Nephron (organoid): ENCODE measurements around the gene HMX2.
"Not testable (repeated sequence)": the region's sequence is repeated elsewhere in the genome, so short reads cannot be mapped to it uniquely, and the experiment has no call there.

ENCODE experiments used
- H3K27ac Mint-ChIP-seq, 3 experiments: 2 replicates each; pipeline ENCODE4 v1.8.0; 2020; ENCODE audit warnings: mixed read lengths in 3 of 3, mild to moderate bottlenecking in 2 of 3, moderate library complexity in 1 of 3
- H3K27me3 Mint-ChIP-seq: 2 replicates; pipeline ENCODE4 v1.8.0; 2021; ENCODE audit warnings: low read depth, mild to moderate bottlenecking, moderate library complexity, mixed read lengths
- H3K36me3 Mint-ChIP-seq: 2 replicates; pipeline ENCODE4 v1.8.0; 2020; ENCODE audit warnings: low read depth, mixed read lengths
- H3K4me1 Mint-ChIP-seq: 2 replicates; pipeline ENCODE4 v1.8.0; 2020; ENCODE audit warnings: mixed read lengths
- H3K4me3 Mint-ChIP-seq, 3 experiments: 2 replicates each; pipeline ENCODE4 v1.8.0; 2020; ENCODE audit warnings: mild to moderate bottlenecking in 3 of 3, mixed read lengths in 3 of 3, moderate library complexity in 2 of 3
- H3K9me3 Mint-ChIP-seq: 2 replicates; pipeline ENCODE4 v1.8.0; 2020; ENCODE audit warnings: mixed read lengths
- CTCF ChIP-seq, 3 experiments: fragments of 200-600 bp; sonication (generic); IDR thresholded peaks; one replicate each; pipeline ENCODE4 v1.5.0; 2021; ENCODE audit warnings: antibody characterized with exemption in 3 of 3; ENCODE audit not compliant: unreplicated experiment in 3 of 3

Gene HMX2

GRCh38 chr10:123170961-123171360 lies 23.0 kb downstream of the HMX2 start:
- Mint-ChIP-seq H3K27ac (no peak overlapping the region), H3K36me3 (peaks cover 39% of the 10 kb centered on the region), H3K27me3 (no peaks in the 10 kb centered on the region), H3K4me1 (no peaks in the 10 kb centered on the region), H3K4me3 (no peak overlapping the region), H3K9me3 (no peaks in the 10 kb centered on the region)
- TF ChIP-seq CTCF (IDR thresholded peaks at IDR 0.05; ENCODE audit: unreplicated experiment in 3 of 3), result no peak

- H3K36me3 Mint-ChIP-seq, result peaks cover 34% of the 10 kb centered on the region
- H3K4me1 Mint-ChIP-seq, H3K9me3 Mint-ChIP-seq, H3K4me3 Mint-ChIP-seq, H3K27me3 Mint-ChIP-seq, H3K27ac Mint-ChIP-seq: not testable (repeated sequence)
These were observed 23.7 kb downstream of the HMX2 start for GRCh38 chr10:123171616-123172015.

- Mint-ChIP-seq H3K36me3 (peaks cover 41% of the 10 kb centered on the region), H3K9me3 (peaks cover 5% of the 10 kb centered on the region), H3K4me3 (no peak overlapping the region), H3K27me3 (no peaks in the 10 kb centered on the region), H3K4me1 (no peaks in the 10 kb centered on the region), H3K27ac (no peak overlapping the region)
- TF ChIP-seq CTCF (IDR thresholded peaks at IDR 0.05; ENCODE audit: unreplicated experiment in 3 of 3), result no peak
These were observed 27.8 kb downstream of the HMX2 start for GRCh38 chr10:123175389-123176387.

- not testable (repeated sequence) for H3K4me3 Mint-ChIP-seq, H3K9me3 Mint-ChIP-seq, H3K4me1 Mint-ChIP-seq, H3K27ac Mint-ChIP-seq, H3K27me3 Mint-ChIP-seq
- H3K36me3 Mint-ChIP-seq, result peaks cover 44% of the 10 kb centered on the region
These were observed 30.5 kb downstream of the HMX2 start for GRCh38 chr10:123178390-123178789.

GRCh38 chr10:123180101-123181090 lies 32.5 kb downstream of the HMX2 start:
- peaks cover 24% of the 10 kb centered on the region for H3K9me3 Mint-ChIP-seq
- no peaks in the 10 kb centered on the region for H3K4me1 Mint-ChIP-seq
- H3K4me3 Mint-ChIP-seq, result no peak overlapping the region
- H3K27ac Mint-ChIP-seq, result no peak overlapping the region
- TF ChIP-seq CTCF (IDR thresholded peaks at IDR 0.05; ENCODE audit: unreplicated experiment in 3 of 3), result no peak
- peaks cover 49% of the 10 kb centered on the region for H3K36me3 Mint-ChIP-seq
- H3K27me3 Mint-ChIP-seq, result no peaks in the 10 kb centered on the region

GRCh38 chr10:123183724-123184123 lies 35.8 kb downstream of the HMX2 start:
- no peak overlapping the region for H3K4me3 Mint-ChIP-seq
- no peaks in the 10 kb centered on the region for H3K4me1 Mint-ChIP-seq
- H3K27ac Mint-ChIP-seq, result no peak overlapping the region
- no peaks in the 10 kb centered on the region for H3K27me3 Mint-ChIP-seq
- peaks cover 51% of the 10 kb centered on the region for H3K36me3 Mint-ChIP-seq
- TF ChIP-seq CTCF (IDR thresholded peaks at IDR 0.05; ENCODE audit: unreplicated experiment in 3 of 3), result no peak
- H3K9me3 Mint-ChIP-seq, result peaks cover 31% of the 10 kb centered on the region
